ENCODE results near the gene KIAA1755.
"Not testable (repeated sequence)": the region's sequence is repeated elsewhere in the genome, so short reads cannot be mapped to it uniquely, and the experiment has no call there.

Gene KIAA1755

GRCh38 chr20:38252292-38253288, 7.9 kb downstream of the KIAA1755 start:
- no peak overlapping the region for H3K27ac ChIP-seq
- no peak for TF ChIP-seq ZFX (IDR thresholded peaks at IDR 0.05; ENCODE audit: borderline replicate concordance)
- TF ChIP-seq CTCF (IDR thresholded peaks at IDR 0.05): no peak

- H3K27ac ChIP-seq: not testable (repeated sequence)
Observed at GRCh38 chr20:38251441-38251840, 9.1 kb downstream of the KIAA1755 start.

- TF ChIP-seq ZFX (IDR thresholded peaks at IDR 0.05; ENCODE audit: borderline replicate concordance): no peak
- no peak for TF ChIP-seq CTCF (IDR thresholded peaks at IDR 0.05)
Observed at GRCh38 chr20:38250609-38251008, 9.9 kb downstream of the KIAA1755 start.

GRCh38 chr20:38249536-38250310, 10.8 kb downstream of the KIAA1755 start:
- no peak overlapping the region for H3K27ac ChIP-seq
- TF ChIP-seq ZFX (IDR thresholded peaks at IDR 0.05; ENCODE audit: borderline replicate concordance) (no peak), CTCF (IDR thresholded peaks at IDR 0.05) (no peak)

More at GRCh38 chr20:38250609-38251008, 9.9 kb downstream of the KIAA1755 start:
- no peak overlapping the region for H3K27ac ChIP-seq

GRCh38 chr20:38248133-38248532, 12.4 kb downstream of the KIAA1755 start:
- H3K27ac ChIP-seq: no peak overlapping the region
- TF ChIP-seq ZFX (IDR thresholded peaks at IDR 0.05; ENCODE audit: borderline replicate concordance) (no peak), CTCF (IDR thresholded peaks at IDR 0.05) (no peak)

GRCh38 chr20:38247725-38248124, 12.8 kb downstream of the KIAA1755 start:
- not testable (repeated sequence) for H3K27ac ChIP-seq

- no peak overlapping the region for H3K27ac ChIP-seq
- no peak for TF ChIP-seq ZFX (IDR thresholded peaks at IDR 0.05; ENCODE audit: borderline replicate concordance)
- TF ChIP-seq CTCF (IDR thresholded peaks at IDR 0.05): no peak
Observed at GRCh38 chr20:38247166-38247509, 13.4 kb downstream of the KIAA1755 start.
